GM19372 (cell line): ENCODE data around the gene ENOSF1.
"Not testable (repeated sequence)": the region's sequence is repeated elsewhere in the genome, so short reads cannot be mapped to it uniquely, and the experiment has no call there.

Source experiments
- ATAC-seq: cut with Tn5 transposase; IDR thresholded peaks from one replicate; pipeline ENCODE4 v1.9.1; 2021; ENCODE audit warnings: mild to moderate bottlenecking, low read depth, moderate library complexity; ENCODE audit not compliant: unreplicated experiment

Gene ENOSF1

GRCh38 chr18:709771-710170, 2.7 kb downstream of the ENOSF1 start:
- no peak for ATAC-seq

- no peak for ATAC-seq
Observed at GRCh38 chr18:708096-708495, 4.3 kb downstream of the ENOSF1 start.

GRCh38 chr18:706405-706804, 6.0 kb downstream of the ENOSF1 start:
- ATAC-seq, result no peak

DNA sequence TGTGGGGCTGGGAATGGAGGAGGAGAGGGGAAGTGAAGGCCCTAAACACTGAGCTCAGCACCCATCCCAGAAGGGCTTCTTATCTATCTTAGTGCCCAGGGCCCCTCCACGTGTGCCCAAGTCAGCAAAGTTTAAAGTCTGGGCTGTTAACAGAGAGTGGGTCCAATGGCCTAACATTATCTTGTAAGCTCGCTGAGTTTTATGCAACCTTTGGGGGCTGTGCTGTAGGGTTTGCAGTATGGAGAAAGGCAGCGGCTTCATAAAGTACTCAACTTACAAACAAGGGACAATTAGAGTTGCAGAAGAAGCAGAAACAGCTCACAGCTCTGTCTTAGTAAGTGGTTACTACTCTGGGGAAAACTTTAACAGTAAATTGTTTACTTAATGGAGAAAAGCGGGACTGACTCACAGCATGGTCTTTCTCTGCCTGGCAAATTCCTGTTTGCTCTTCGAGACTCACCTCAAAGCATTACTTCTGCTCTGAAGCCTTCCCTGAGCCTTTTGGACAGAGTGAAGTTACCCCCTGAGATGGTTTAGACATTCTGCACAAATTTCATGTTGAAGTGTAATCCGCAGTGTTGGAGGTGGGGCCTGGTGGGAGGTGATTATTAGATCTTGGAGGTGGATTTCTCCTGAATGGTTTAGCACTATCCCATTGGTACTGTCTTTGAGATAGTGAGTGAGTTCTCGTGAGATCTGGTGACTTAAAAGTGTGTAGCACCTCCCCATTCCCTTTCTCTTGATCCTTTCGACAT, 9.0 kb downstream of the ENOSF1 start:
- no peak for ATAC-seq

DNA sequence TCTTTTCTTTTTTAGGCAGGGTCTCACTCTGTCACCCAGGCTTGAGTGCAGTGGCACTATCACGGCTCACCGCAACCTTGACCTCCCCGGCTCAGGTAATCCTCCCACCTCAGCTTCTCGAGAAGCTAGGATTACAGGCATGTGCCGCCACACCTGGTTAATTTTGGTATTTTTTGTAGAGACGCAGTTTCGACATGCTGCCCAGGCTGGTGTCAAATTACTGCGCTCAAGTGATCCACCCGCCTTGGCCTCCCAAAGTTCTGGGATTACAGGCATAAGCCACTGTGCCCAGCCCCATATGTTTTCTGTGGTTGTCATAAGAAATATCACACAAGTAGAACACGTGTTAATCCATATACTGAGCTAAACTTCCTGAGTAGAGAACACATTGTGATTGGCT, 14.6 kb downstream of the ENOSF1 start:
- ATAC-seq, result no peak

GRCh38 chr18:697012-697411, 15.4 kb downstream of the ENOSF1 start:
- ATAC-seq, result no peak

GRCh38 chr18:693466-694187, 18.8 kb downstream of the ENOSF1 start:
- no peak for ATAC-seq

GRCh38 chr18:692824-693223, 19.6 kb downstream of the ENOSF1 start:
- no peak for ATAC-seq

DNA sequence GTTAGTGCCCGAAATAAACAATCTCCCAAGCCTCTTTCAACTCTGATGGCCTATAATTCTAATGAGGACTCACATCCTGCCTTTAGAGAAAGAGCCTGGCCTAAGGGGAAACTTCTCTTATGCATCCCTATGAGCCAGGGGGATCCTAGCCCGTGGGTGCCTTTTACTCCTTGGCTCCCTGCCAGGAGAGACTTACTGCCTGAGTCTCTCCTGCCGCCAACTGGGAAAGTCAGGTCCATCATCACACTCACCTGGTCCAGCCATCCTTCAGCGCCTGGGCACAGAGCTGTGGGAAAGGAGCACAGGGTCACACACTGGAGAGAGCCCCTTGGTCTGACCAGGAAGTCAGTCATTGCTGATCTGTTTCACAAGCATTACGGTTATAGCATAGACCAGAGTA, 24.1 kb downstream of the ENOSF1 start:
- ATAC-seq, result no peak

GRCh38 chr18:686339-687111, 25.9 kb downstream of the ENOSF1 start:
- no peak for ATAC-seq

DNA sequence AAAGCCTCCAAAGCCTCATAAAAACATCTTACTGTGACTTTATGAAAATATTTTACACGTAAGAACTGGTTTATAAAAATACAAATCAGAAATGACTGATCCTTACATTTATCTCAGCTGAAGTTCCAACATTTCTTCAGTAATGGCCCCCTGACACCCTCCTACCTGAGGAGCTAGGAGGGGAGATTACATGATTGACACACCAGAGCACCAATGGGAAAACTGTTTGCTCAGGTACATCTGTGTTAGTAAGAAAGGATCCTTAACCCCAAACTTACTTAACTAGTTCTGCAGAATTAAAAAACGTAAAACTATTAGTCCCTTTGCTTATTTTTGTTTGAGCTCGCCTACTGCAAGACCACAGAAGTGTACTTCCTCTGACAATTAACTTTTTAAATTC, 27.0 kb downstream of the ENOSF1 start:
- no peak for ATAC-seq

GRCh38 chr18:683531-683930, 28.9 kb downstream of the ENOSF1 start:
- no peak for ATAC-seq

- no peak for ATAC-seq
Observed at GRCh38 chr18:682833-683232, 29.6 kb downstream of the ENOSF1 start.

- ATAC-seq, result not testable (repeated sequence)
Observed at GRCh38 chr18:682416-682815, 30.0 kb downstream of the ENOSF1 start.

DNA sequence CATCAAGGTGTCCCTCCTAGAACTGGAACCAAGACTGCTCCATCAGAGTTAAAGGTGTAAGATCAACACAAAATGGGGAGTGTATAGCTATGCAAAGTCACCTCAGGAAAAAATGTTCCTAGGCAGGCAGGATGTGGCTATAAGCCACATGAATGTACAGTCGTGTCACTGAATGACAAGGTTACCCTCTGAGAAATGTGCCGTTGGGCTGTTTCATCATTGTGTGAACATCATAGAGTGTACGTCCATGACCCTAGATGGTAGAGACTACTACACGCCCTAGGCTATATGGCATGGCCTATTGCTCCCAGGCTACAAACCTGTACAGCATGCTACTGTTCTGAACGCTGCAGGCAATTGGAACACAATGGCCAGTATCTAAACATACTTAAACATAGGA, 30.4 kb downstream of the ENOSF1 start:
- no peak for ATAC-seq

DNA sequence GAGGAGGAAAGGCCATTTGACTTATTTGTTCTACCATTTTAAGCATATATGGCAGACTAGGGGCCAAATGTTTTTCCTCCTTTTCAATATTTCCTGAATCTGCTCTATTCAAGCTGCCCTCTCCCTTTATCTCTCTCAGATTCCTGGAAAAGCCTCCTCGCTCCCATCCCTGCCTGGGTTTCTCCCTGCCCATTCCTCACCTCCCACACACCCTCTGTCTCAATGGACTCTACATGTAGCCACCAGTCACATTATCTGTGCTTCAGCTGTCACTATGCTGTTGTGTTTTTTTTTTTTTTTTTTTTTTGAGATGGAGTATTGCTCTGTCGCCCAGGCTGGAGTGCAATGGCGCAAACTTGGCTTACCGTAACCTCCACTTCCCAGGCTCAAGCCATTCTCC, 32.0 kb downstream of the ENOSF1 start:
- no peak for ATAC-seq

- ATAC-seq, result no peak
Observed at GRCh38 chr18:679516-679915, 32.9 kb downstream of the ENOSF1 start.

DNA sequence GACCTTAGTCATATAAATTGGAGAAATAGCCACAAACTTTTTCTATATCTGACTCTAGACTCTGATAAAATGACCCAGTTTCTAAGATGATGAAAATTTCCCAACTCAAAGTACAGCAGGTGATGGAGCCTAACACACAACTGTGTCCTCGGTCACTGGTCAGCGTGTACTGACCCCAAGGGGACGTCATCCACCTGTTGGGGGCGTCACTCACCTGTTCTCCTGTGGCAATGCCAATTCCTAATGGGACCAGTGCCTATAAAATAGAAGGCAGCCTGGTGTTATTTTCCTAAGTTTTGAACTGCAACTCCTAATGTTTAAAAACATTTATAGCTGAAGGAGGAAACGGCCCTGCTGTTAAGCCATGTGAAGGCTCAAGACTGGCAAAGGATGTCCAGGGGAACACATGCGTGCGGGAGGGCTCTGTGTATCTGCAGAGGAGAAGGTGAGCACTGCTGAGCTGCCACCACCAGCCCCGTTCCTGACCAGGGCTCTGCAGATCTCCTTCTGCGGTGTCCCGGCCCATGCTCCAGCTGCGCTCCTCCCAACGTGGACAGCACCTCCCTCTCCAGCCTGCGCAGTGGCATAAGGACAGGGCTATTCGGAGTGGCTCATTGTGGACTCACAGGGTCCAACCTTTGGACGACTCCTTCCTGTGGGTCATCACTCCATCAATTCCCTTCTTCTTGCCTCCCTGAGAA, 33.8 kb downstream of the ENOSF1 start:
- ATAC-seq, result no peak

DNA sequence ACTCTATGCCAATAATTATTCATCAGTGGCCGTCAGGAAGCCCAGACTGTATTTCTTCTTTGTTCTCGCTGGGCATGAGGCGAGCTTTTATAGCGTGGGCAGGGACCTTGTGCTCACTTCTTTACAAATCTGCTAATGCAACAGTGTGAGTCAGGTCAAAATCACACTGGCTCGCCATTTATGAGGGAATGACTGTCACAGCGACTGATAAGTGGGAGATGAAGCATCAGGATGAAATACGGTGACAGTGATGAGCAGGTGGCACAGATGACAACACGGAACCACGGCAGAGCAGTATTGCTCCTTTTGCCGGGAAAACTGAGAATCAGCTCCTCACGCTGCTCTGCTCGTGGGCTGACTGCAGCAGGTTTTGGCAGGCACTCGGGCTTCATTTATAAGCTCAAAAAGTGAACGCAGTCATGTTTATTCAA, 34.5 kb downstream of the ENOSF1 start:
- no peak for ATAC-seq

DNA sequence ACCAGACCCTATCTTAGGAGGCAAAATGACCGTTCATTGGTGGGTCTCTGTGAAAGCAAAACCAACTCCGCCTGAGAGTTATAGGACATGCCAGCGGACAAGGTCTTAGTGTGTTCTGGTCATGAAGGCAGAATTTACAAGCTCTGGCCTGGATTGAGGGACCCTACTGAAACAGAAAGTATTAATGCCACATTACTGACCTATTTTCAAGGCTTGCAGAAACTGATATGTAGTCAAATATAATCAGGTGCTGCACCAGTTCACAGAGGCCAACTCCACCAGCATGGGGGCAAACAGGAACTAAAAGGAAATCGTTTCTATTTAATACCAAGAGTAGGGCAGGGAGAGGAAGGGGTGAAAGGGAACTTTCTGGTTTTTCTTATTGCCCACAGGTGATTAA, 35.3 kb downstream of the ENOSF1 start:
- ATAC-seq, result no peak

DNA sequence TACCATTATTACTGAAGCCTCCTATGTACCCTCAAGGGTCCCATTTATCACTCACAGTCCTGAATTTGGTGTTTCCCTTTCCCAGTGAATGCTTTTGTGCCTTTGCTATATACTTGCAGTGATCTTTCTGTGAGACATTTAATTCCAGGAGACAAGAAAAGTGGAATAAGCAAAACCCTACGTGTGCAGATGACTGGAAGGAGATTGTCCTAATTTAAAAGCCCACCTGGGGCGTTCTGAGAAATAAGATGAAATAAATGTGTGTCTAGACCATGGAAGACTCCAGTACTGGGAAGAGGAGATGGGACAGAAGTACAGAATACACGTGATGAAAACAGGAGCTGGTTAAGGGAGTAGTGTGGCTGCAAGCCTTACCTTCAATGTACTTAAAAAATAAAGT, 35.7 kb downstream of the ENOSF1 start:
- ATAC-seq, result no peak
